ENCODE data around the gene RABGGTA. TPM values are rescaled to one million over a fixed set of nuclear protein-coding genes. Genes with fewer than 3 reads are reported as not detected.

The RABGGTA gene, protein sequence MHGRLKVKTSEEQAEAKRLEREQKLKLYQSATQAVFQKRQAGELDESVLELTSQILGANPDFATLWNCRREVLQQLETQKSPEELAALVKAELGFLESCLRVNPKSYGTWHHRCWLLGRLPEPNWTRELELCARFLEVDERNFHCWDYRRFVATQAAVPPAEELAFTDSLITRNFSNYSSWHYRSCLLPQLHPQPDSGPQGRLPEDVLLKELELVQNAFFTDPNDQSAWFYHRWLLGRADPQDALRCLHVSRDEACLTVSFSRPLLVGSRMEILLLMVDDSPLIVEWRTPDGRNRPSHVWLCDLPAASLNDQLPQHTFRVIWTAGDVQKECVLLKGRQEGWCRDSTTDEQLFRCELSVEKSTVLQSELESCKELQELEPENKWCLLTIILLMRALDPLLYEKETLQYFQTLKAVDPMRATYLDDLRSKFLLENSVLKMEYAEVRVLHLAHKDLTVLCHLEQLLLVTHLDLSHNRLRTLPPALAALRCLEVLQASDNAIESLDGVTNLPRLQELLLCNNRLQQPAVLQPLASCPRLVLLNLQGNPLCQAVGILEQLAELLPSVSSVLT
- 21.5 TPM for total RNA-seq
- long read RNA-seq, transcript RABGGTA-201 (17 exons, 2,088 nt): major isoform, 11 of 30 reads
- long read RNA-seq, transcript RABGGTA-202 (16 exons, 2,265 nt): minor isoform, 9 of 30 reads
- long read RNA-seq, partial matches to known transcripts: 2 of 30 reads
- long read RNA-seq, other reads (novel, unspliced or antisense): 6 of 30 reads

- ATAC-seq (peak; percentile 96), DNase-seq (ENCODE audit: missing footprints) (peak; percentile 94)
- intact Hi-C loops (cut with DNase I): loop anchor here (1.0 kb wide), 1 partner anchor 29 kb away; the partner anchor contains the start of gene TINF2
These were observed at the start of gene RABGGTA for GRCh38 chr14:24271134-24271833. Gene RABGGTA, minus strand, starts transcription at chr14:24271597. Its CDS starts 482 bp downstream, at chr14:24271115.

DNA sequence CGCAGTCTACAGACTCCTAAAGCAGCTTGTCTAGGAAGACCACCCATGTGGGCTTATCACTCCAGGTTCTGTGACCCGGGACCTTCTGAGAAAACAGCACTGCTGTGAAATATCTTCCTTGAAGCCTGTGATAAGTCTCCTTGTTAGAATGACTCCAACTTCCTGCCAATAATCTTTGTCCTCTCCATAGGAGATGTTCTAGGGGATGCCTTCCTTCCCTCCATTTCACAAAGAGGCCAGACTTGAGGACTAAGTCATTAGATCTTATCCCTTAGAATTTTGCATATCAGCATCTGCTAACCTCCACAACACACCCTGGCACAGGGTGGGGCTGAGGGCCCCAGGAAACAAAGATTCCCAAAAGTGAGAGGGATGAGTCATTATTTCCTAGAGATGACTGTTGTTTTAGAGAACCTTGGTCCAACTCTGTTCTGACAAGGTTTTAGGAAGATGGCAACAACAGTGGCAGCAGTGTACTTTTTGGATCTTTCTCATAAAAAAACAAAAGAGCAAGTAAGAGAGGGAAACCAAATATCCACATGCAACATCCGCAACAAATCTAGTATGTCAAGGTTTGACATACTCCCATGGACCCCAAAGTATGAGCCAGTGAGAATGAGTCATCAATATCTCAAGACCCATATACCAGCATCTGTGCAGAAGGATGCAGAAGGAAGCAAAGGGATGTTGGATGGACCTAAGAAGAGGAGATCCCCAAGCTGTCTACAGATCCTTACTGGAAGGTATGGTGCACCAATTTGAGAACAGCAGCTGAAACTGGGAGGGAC lies 45.9 kb upstream of the RABGGTA start:
- DNase-seq (ENCODE audit: missing footprints): no peak
- intact Hi-C loops (cut with DNase I): no loop called here
- no peak for ATAC-seq

DNA sequence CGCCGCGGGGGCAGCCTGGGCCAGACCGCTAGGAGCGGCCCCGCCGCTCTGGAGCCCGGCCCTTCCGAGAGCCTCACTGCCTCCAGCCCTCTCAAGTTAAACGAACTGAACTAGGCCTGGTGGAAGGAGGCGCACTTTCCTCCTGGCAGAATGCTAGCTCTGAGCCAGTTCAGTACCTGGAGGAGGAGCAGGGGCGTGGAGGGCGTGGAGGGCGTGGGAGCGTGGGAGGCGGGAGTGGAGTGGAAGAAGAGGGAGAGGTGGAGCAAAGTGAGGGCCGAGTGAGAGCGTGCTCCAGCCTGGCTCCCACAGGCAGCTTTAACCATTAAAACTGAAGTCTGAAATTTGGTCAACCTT lies 45.2 kb upstream of the RABGGTA start:
- no peak for DNase-seq (ENCODE audit: missing footprints)
- intact Hi-C loops (cut with DNase I): no loop called here
- ATAC-seq: no peak

- DNase-seq (ENCODE audit: missing footprints) (peak; percentile 81), ATAC-seq (peak; percentile 35)
- intact Hi-C loops (cut with DNase I): no loop called here
These were observed 44.6 kb upstream of the RABGGTA start for GRCh38 chr14:24315807-24316596.

DNA sequence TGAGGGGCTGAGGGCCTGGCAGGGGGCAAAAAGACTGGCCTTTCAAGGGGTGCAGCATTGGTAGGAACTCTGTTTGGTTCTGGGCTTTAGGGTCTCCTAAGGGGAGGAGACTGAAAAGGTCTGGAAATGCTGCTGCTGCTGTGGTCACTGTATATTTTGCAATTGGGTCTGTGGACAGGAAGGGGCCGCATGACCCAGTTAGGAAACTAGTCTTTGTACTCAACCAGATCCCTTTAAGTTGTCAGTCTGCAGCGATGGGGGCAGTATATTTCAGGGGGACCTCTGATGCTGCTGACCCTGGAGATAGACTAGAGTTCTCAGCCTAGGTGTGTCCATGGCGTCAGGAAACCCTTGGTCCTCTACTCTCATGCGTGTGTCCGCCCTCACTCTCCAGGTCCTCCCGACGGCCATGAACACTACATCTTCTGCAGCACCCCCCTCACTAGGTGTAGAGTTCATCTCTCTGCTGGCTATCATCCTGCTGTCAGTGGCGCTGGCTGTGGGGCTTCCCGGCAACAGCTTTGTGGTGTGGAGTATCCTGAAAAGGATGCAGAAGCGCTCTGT lies 43.9 kb upstream of the RABGGTA start:
- no peak for ATAC-seq
- no peak for DNase-seq (ENCODE audit: missing footprints)
- intact Hi-C loops (cut with DNase I): no loop called here

GRCh38 chr14:24314377-24315193 lies 43.2 kb upstream of the RABGGTA start:
- no peak for DNase-seq (ENCODE audit: missing footprints)
- no peak for ATAC-seq
- intact Hi-C loops (cut with DNase I): no loop called here

DNA sequence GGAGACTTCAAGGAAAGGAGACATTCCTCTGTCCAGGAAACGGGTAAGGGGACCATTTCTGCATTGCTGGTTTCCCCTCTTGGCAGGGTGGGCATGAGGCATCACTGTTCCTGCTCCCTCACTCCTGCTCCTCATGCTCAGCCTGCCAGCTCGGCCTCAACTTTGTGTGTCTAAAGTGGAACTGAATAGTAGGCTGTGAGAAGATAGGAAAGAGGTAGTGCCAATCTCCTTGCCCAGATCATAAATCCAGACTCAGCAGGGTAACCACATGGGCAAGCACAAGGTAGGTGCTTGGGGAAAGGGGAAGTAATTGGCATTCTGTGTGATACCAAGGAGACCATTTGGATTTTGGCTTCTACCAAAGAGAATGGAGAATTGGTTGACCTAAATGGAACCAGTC lies 42.5 kb upstream of the RABGGTA start:
- DNase-seq (ENCODE audit: missing footprints) (no peak), ATAC-seq (no peak)
- intact Hi-C loops (cut with DNase I): no loop called here

DNA sequence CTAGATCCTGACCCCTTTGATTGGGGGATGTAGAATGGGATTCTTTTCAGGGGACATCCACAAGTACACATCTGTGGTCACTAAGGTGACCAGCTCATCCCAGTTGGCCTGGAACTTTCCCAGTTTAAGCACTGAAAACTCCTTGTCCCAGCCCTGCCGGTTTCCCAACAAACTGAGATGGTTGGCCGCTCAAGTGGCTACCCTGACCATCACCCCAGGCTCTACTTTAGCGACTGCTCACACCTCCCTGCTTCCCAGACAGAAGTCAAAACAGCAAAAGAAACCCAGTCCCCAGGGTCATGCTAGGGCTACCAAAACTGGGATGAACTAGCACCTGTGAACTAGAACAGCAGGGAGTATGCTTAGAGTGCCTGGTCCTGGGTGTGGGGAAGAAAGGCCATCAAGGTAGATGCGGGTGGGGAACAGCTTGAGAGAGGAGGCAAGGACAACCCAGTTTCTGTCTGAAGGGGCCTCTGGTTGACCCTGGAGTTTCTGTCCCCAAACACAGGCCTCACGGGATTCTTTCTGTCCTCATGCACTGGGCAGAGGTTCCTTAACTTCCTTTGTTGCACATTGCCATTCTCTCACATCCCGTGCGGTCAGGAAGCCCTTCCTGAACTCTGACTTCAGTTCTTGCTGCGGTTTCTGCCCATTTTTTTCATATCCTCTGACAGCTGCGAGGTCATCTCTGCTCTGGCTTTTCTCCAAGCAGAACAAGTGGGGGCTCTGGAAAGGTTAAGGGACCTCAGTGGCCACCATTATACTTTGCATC lies 41.5 kb upstream of the RABGGTA start:
- intact Hi-C loops (cut with DNase I): no loop called here
- DNase-seq (ENCODE audit: missing footprints) (no peak), ATAC-seq (no peak)

GRCh38 chr14:24311837-24312615 lies 40.6 kb upstream of the RABGGTA start:
- no peak for ATAC-seq
- intact Hi-C loops (cut with DNase I): loop anchor here (1.0 kb wide), 1 partner anchor 124 kb away; no protein-coding TSS in a partner anchor
- no peak for DNase-seq (ENCODE audit: missing footprints)

DNA sequence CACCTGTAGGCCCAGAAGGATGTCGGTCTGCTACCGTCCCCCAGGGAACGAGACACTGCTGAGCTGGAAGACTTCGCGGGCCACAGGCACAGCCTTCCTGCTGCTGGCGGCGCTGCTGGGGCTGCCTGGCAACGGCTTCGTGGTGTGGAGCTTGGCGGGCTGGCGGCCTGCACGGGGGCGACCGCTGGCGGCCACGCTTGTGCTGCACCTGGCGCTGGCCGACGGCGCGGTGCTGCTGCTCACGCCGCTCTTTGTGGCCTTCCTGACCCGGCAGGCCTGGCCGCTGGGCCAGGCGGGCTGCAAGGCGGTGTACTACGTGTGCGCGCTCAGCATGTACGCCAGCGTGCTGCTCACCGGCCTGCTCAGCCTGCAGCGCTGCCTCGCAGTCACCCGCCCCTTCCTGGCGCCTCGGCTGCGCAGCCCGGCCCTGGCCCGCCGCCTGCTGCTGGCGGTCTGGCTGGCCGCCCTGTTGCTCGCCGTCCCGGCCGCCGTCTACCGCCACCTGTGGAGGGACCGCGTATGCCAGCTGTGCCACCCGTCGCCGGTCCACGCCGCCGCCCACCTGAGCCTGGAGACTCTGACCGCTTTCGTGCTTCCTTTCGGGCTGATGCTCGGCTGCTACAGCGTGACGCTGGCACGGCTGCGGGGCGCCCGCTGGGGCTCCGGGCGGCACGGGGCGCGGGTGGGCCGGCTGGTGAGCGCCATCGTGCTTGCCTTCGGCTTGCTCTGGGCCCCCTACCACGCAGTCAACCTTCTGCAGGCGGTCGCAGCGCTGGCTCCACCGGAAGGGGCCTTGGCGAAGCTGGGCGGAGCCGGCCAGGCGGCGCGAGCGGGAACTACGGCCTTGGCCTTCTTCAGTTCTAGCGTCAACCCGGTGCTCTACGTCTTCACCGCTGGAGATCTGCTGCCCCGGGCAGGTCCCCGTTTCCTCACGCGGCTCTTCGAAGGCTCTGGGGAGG lies 39.5 kb upstream of the RABGGTA start, which contains the start of gene LTB4R:
LTB4R (plus strand) TSS at position 857 of the 959 bp plus-strand sequence. CDS start 4,150 bp downstream, outside the sequence.
- ATAC-seq (peak; percentile 87), DNase-seq (ENCODE audit: missing footprints) (peak; percentile 87)
- intact Hi-C loops (cut with DNase I): loop anchor here (1.0 kb wide), 1 partner anchor 125 kb away; no protein-coding TSS in a partner anchor

DNA sequence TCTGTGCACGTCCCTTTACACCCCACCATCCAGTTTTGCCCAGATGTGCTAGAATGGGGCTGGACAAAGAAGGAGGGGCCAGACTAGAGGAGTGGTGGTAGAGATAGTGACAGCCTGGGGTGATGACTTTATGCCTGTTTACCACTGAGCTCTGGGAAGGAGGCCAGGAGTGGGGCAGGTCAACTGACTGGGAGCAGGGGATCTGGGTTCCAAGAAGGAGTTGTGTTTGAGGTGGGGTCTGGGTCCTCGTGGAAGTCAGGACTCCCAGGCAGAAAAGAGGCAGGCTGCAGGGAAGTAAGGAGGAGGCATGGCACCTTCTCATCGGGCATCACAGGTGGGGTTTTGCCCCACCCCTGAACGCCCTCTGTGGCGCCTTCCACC lies 38.9 kb upstream of the RABGGTA start:
- DNase-seq (ENCODE audit: missing footprints) (no peak), ATAC-seq (no peak)
- intact Hi-C loops (cut with DNase I): no loop called here

- ATAC-seq: no peak
- no peak for DNase-seq (ENCODE audit: missing footprints)
- intact Hi-C loops (cut with DNase I): no loop called here
These were observed 38.3 kb upstream of the RABGGTA start, which contains the start of gene LTB4R2 for GRCh38 chr14:24309538-24310264. Gene LTB4R2, plus strand, starts transcription at chr14:24310140. Its CDS starts 525 bp downstream, at chr14:24310665.

GRCh38 chr14:24308342-24309124 lies 37.1 kb upstream of the RABGGTA start:
- no peak for ATAC-seq
- intact Hi-C loops (cut with DNase I): no loop called here
- no peak for DNase-seq (ENCODE audit: missing footprints)

Measured in Right ventricle myocardium inferior (tissue), 1 donor.